HG03439 (cell line): ENCODE data around the gene SLC2A13.
A peak's percentile ranks its signal among the peaks of the same experiment; 100 is the strongest.
"Not testable (repeated sequence)": the region's sequence is repeated elsewhere in the genome, so short reads cannot be mapped to it uniquely, and the experiment has no call there.

Experiments
- ATAC-seq: cut with Tn5 transposase; IDR thresholded peaks from one replicate; pipeline ENCODE4 v1.9.1; 2021; ENCODE audit warnings: mild to moderate bottlenecking, moderate library complexity; ENCODE audit not compliant: unreplicated experiment

SLC2A13 gene

GRCh38 chr12:40106202-40106533, 287 bp upstream of the SLC2A13 start:
- ATAC-seq = no peak

GRCh38 chr12:40105265-40105514, 691 bp downstream of the SLC2A13 start:
- ATAC-seq = peak; percentile 44

- ATAC-seq = no peak
Observed at GRCh38 chr12:40104461-40105264, 1.2 kb downstream of the SLC2A13 start.

GRCh38 chr12:40103043-40103442, 2.8 kb downstream of the SLC2A13 start:
- no peak for ATAC-seq

- ATAC-seq = no peak
Observed at GRCh38 chr12:40101747-40102146, 4.1 kb downstream of the SLC2A13 start.

- no peak for ATAC-seq
Observed at GRCh38 chr12:40099423-40099853, 6.4 kb downstream of the SLC2A13 start.

GRCh38 chr12:40098406-40099145, 7.3 kb downstream of the SLC2A13 start:
- no peak for ATAC-seq

- ATAC-seq = no peak
Observed at GRCh38 chr12:40093512-40093911, 12.4 kb downstream of the SLC2A13 start.

GRCh38 chr12:40086471-40086870, 19.4 kb downstream of the SLC2A13 start:
- no peak for ATAC-seq

- ATAC-seq = no peak
Observed at GRCh38 chr12:40078266-40078665, 27.6 kb downstream of the SLC2A13 start.

GRCh38 chr12:40075458-40075857, 30.4 kb downstream of the SLC2A13 start:
- no peak for ATAC-seq

GRCh38 chr12:40068416-40068815, 37.5 kb downstream of the SLC2A13 start:
- no peak for ATAC-seq

GRCh38 chr12:40065636-40066035, 40.2 kb downstream of the SLC2A13 start:
- no peak for ATAC-seq

GRCh38 chr12:40063414-40063813, 42.5 kb downstream of the SLC2A13 start:
- no peak for ATAC-seq

- ATAC-seq = no peak
Observed at GRCh38 chr12:40058721-40059190, 47.1 kb downstream of the SLC2A13 start.

- no peak for ATAC-seq
Observed at GRCh38 chr12:40056373-40056772, 49.5 kb downstream of the SLC2A13 start.

GRCh38 chr12:40055776-40056175, 50.1 kb downstream of the SLC2A13 start:
- ATAC-seq = no peak

GRCh38 chr12:40055228-40055579, 50.7 kb downstream of the SLC2A13 start:
- ATAC-seq = no peak

GRCh38 chr12:40054555-40055227, 51.2 kb downstream of the SLC2A13 start:
- ATAC-seq = no peak

GRCh38 chr12:40049268-40049667, 56.6 kb downstream of the SLC2A13 start:
- no peak for ATAC-seq

- ATAC-seq = not testable (repeated sequence)
Observed at GRCh38 chr12:40047002-40047401, 58.9 kb downstream of the SLC2A13 start.

GRCh38 chr12:40045656-40046055, 60.2 kb downstream of the SLC2A13 start:
- no peak for ATAC-seq
